ENCODE results near the gene STX18.

DNA sequence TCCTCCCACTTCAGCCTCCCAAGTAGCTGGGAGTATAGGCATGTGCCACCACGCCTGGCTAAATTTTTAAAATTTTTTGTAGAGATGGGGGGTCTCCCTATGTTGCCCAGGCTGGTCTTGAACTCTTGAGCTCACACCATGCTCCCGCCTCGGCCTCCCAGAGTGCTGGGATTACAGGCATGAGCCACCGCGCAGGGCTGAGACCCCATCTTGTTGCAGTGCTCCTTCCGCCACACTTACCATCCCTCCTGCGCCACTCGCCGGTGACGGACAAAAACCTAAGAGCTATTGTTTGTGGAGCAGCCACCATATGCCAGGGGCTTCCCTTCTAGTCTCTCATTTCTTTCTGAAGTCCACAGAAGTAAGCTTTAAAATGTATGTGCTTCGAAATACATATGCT lies 120.5 kb downstream of the STX18 start:
- TF ChIP-seq, protein P1, sequence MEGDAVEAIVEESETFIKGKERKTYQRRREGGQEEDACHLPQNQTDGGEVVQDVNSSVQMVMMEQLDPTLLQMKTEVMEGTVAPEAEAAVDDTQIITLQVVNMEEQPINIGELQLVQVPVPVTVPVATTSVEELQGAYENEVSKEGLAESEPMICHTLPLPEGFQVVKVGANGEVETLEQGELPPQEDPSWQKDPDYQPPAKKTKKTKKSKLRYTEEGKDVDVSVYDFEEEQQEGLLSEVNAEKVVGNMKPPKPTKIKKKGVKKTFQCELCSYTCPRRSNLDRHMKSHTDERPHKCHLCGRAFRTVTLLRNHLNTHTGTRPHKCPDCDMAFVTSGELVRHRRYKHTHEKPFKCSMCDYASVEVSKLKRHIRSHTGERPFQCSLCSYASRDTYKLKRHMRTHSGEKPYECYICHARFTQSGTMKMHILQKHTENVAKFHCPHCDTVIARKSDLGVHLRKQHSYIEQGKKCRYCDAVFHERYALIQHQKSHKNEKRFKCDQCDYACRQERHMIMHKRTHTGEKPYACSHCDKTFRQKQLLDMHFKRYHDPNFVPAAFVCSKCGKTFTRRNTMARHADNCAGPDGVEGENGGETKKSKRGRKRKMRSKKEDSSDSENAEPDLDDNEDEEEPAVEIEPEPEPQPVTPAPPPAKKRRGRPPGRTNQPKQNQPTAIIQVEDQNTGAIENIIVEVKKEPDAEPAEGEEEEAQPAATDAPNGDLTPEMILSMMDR (IDR thresholded peaks at IDR 0.05 in 4 of 5, conservative IDR thresholded peaks at IDR 0.05 in 1 of 5) = no peak
- TF ChIP-seq POLR2A (IDR thresholded peaks at IDR 0.05) = no peak
